Fibroblast of the aortic adventitia (primary cell): ENCODE results near the gene MED9. TPM values are rescaled to one million over a fixed set of nuclear protein-coding genes. Genes with fewer than 3 reads are reported as not detected.
"Not testable (repeated sequence)": the region's sequence is repeated elsewhere in the genome, so short reads cannot be mapped to it uniquely, and the experiment has no call there.

Experiments
- DNase-seq: peaks from one replicate; pipeline ENCODE4 v3.0.0-alpha.2; 2010; ENCODE audit warnings: low read depth
- H3K4me3 ChIP-seq: 2 replicates; pipeline ENCODE4 v1.5.1; 2011; ENCODE audit warnings: low read depth, mild to moderate bottlenecking, control low read depth, low read length, moderate library complexity
- CTCF ChIP-seq: IDR thresholded peaks from 2 replicates; pipeline ENCODE4 v1.5.1; 2011; ENCODE audit warnings: mild to moderate bottlenecking, low read length, control low read depth, inconsistent platforms; ENCODE audit not compliant: insufficient read depth
- total RNA-seq: library from RNA; depleted of rRNA; stranded (reverse); fragments of >200 nt; gene quantifications from 2 replicates; pipeline ENCODE4 v1.2.3, GENCODE V29; 2012; ENCODE audit warnings: low replicate concordance

Gene MED9
- total RNA-seq, 1 donor = 10.9 TPM

DNA sequence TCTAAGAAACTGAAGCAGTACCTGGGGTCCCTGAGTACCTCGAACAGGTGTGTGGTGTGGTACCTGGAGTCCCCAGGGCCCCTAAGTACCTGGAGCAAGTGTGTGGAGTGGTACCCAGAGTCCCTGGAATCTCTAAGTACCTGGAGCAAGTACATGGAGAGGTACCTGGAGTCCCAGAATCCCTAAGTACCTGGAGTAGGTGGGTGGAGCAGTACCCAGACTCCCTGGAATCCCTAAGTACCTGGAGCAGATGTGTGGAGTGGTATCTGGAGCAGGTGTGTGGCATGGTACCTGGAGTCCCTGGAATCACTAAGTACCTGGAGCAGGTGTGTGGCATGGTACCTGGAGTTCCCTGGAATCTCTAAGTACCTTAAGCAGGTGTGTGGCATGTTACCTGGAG is 22.5 kb upstream of the MED9 start:
- DNase-seq = no peak
- no peak overlapping the region for H3K4me3 ChIP-seq
- no peak for TF ChIP-seq CTCF

- H3K4me3 ChIP-seq, DNase-seq: not testable (repeated sequence)
These were observed 22.1 kb upstream of the MED9 start for GRCh38 chr17:17454700-17455099.

GRCh38 chr17:17455173-17455572 is 21.6 kb upstream of the MED9 start:
- no peak for TF ChIP-seq CTCF
- DNase-seq = no peak
- H3K4me3 ChIP-seq = no peak overlapping the region

- H3K4me3 ChIP-seq = no peak overlapping the region
- TF ChIP-seq CTCF = no peak
- DNase-seq = no peak
These were observed 20.5 kb upstream of the MED9 start for GRCh38 chr17:17456251-17456650.

DNA sequence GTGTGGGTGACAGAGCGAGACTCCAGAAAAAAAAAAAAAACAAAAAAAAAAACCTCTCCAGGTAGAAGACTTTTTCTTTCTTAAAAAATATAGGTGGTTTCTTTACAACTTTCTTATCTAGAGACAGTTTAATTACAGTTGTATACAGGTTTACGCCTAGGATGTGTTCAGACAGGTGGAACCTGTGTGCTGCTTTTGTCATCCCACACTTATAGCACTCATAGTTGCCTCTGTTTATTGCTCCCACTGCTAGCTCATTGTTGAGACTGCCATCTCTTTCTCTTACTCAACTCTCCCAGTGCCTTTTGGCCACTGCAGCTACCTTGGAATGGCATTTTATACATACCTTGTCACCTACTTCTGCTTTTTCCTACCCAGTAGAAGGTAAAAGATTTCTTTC is 19.1 kb upstream of the MED9 start:
- no peak for DNase-seq
- no peak for TF ChIP-seq CTCF
- no peak overlapping the region for H3K4me3 ChIP-seq

DNA sequence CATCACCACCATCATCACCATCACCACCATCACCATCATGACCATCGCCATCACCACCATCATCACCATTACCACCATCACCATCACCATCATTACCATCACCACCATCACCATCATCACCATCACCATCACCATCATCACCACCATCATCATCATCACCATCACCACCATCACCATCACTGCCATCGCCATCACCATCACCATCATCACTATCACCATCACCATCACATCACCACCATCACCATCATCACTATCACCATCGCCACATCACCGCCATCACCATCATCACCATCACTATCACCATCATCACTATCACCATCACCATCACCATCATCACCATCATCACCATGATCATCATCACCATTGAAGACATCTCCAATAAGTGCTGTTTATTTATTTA is 16.8 kb upstream of the MED9 start:
- H3K4me3 ChIP-seq = no peak overlapping the region
- no peak for TF ChIP-seq CTCF
- no peak for DNase-seq

- DNase-seq = no peak
- TF ChIP-seq CTCF = no peak
- no peak overlapping the region for H3K4me3 ChIP-seq
These were observed 14.6 kb upstream of the MED9 start for GRCh38 chr17:17462048-17462824.
